Activated T-helper 2 cell treated with anti-CD3 and anti-CD28 coated beads, Interferon-gamma antibody, Interleukin-2, Interleukin-4, amounts not matched to agents 10 μg/mL and 5 μg/mL and 100 μg/mL, durations not matched to agents 14 hours and 24 hours and 36 hours (primary cell): ENCODE results near the gene IGSF6. TPM values are rescaled to one million over a fixed set of nuclear protein-coding genes. Genes with fewer than 3 reads are reported as not detected.
"Not testable (repeated sequence)": the region's sequence is repeated elsewhere in the genome, so short reads cannot be mapped to it uniquely, and the experiment has no call there.

Experiments used
- DNase-seq: peaks from one replicate; pipeline ENCODE4 v3.0.0; 2021; ENCODE audit warnings: low spot score
- H3K27ac Mint-ChIP-seq: one replicate; pipeline ENCODE4 v1.8.0; 2021; ENCODE audit warnings: mixed read lengths
- H3K27me3 Mint-ChIP-seq: one replicate; pipeline ENCODE4 v1.8.0; 2021; ENCODE audit warnings: low read depth, mixed read lengths
- H3K36me3 Mint-ChIP-seq: one replicate; pipeline ENCODE4 v1.8.0; 2021; ENCODE audit warnings: low read depth, mixed read lengths
- H3K4me1 Mint-ChIP-seq: one replicate; pipeline ENCODE4 v1.8.0; 2021; ENCODE audit warnings: low read depth, mixed read lengths
- H3K4me3 Mint-ChIP-seq: one replicate; pipeline ENCODE4 v1.8.0; 2021; ENCODE audit warnings: low read depth, mild to moderate bottlenecking, moderate library complexity, mixed read lengths
- H3K9me3 Mint-ChIP-seq: one replicate; pipeline ENCODE4 v1.8.0; 2021; ENCODE audit warnings: mixed read lengths
- intact Hi-C: fragments of 100-400 bp; cut with micrococcal nuclease; formaldehyde crosslinking; loops from one replicate; pipeline ENCODE4 v1.15.1; 2023
- total RNA-seq: library from RNA; stranded (reverse); gene quantifications from 2 replicates; pipeline ENCODE4 v1.2.3, GENCODE V29; 2022

The IGSF6 gene
- total RNA-seq, 1 donor from 2014 or later: not detected

DNA sequence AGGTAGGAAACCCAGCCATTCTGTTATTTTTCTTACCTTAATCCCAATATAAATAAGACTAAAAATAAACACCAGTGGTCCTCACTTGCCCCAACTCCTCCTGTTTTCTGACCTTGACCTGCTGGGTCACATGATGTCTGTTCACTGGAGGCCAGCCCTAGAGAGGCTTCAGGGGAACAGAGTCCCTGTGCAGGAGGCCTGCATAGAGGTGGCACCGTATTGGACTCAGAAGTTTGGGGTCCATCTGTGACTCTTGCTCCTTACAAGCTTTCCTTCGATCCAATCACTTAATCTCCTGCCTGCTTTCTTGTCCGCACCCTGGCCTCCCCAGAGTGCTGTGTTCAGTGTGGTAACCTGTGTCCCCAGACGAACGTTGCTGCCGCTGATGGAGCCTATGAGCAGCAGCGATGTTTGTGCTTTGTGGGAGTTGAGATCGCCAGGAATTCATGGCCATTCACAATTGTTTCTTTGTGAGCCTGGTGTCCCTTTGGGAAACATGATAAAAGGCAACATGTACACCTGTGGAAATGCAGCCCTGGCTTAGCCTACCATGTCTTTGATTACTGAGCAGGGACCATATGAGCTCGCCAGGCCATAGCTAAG, 4.7 kb downstream of the IGSF6 start:
- peaks cover 51% of the 10 kb centered on the region for H3K4me1 Mint-ChIP-seq
- H3K27me3 Mint-ChIP-seq: no peaks in the 10 kb centered on the region
- no peak for DNase-seq
- peak overlapping the region; percentile 86 for H3K27ac Mint-ChIP-seq
- peak overlapping the region; percentile 33 for H3K4me3 Mint-ChIP-seq
- no peaks in the 10 kb centered on the region for H3K9me3 Mint-ChIP-seq
- H3K36me3 Mint-ChIP-seq: peaks cover 2% of the 10 kb centered on the region
- intact Hi-C loops: loop anchor here (10.0 kb wide), 1 partner anchor 1297 kb away; no protein-coding TSS in a partner anchor

DNA sequence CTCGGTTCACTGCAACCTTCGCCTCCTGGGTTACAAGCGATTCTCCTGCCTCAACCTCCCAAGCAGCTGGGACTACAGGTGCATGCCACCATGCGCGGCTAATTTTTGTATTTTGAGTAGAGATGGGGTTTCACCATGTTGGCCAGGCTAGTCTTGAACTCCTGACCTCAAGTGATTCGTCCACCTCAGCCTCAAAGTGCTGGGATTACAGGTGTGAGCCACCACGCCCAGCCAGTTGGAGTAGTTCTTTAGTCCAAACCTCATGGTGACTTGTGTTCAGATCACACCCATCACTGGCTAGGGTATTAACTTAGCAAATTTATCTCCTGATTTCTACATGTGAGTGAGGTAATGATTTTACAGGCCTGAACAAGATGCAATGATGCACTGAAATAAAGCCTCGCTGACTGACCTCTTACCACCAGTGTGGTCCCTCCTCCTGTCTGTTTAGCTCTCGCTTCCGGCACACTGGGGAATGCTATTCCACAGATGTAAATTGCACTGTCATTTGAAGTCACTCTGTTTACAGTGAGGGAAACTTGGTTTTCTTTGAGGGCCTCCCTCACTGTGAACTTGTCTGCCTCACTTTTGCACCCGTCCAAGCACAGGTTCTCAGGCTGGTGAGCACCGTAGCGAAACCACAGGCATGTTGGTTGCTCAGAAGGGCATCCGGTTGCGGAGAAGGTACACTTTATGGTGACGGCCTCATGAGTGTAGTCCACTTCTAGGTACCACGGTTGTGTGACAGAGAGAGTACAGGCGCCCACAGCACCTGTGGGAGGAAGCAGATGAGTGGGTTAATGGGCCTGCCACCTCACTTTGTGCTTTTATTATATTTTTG, 5.5 kb downstream of the IGSF6 start:
- Mint-ChIP-seq H3K36me3 (peaks cover 2% of the 10 kb centered on the region), H3K4me1 (peaks cover 48% of the 10 kb centered on the region), H3K27me3 (no peaks in the 10 kb centered on the region), H3K4me3 (peak overlapping the region; percentile 58), H3K9me3 (no peaks in the 10 kb centered on the region), H3K27ac (peak overlapping the region; percentile 91)
- DNase-seq: peak; percentile 76
- intact Hi-C loops: loop anchor here (10.0 kb wide), 1 partner anchor 1298 kb away; no protein-coding TSS in a partner anchor

DNA sequence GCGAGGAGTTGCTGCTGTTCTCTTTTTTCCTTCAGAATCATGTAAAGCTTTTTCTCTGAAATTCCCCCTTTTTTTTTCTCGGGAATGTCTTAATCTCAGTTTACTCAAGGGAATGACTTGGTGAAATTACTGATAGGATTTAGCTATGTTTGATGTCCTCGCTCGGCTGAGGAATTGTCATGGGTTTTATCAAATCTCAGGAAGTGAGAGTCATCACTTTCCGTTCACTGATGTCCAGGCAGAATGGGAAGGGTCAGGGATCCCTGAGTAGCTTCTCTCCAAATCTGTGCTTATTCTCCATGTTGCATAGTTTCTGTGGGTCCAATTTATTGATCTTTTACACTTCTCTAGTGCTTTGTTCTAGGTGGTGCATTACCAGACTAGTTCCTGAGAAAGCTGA, 6.3 kb downstream of the IGSF6 start:
- peak overlapping the region; percentile 75 for H3K4me3 Mint-ChIP-seq
- H3K27ac Mint-ChIP-seq: peak overlapping the region; percentile 91
- no peak for DNase-seq
- intact Hi-C loops: loop anchor here (10.0 kb wide), 1 partner anchor 1299 kb away; no protein-coding TSS in a partner anchor
- H3K4me1 Mint-ChIP-seq: peaks cover 48% of the 10 kb centered on the region
- H3K9me3 Mint-ChIP-seq: no peaks in the 10 kb centered on the region
- no peaks in the 10 kb centered on the region for H3K27me3 Mint-ChIP-seq
- peaks cover 2% of the 10 kb centered on the region for H3K36me3 Mint-ChIP-seq

DNA sequence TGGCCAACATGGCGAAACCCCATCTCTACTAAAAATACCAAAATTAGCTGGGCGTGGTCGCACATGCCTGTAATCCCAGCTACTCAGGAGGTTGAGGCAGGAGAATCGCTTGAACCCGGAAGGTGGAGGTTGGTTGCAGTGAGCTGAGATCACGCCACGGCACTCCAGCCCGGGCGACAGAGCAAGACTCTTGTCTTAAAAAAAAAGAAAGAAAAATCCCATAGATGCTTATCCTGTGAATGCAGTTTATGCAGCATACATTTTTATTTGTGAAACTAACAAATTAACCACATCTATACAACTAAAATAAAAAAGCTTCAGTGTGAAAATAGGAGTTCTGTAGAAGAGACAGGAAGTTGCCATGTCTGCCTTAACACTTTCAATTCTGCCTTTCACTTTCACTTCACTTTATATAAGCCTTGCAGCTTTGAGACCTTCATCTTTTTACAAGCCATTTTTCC, 7.1 kb downstream of the IGSF6 start:
- peaks cover 50% of the 10 kb centered on the region for H3K4me1 Mint-ChIP-seq
- DNase-seq: peak; percentile 37
- no peaks in the 10 kb centered on the region for H3K27me3 Mint-ChIP-seq
- intact Hi-C loops: loop anchor here (1.0 to 10.0 kb wide), 2 partner anchors 46 to 1300 kb away; partner anchors contain the start of gene METTL9
- H3K9me3 Mint-ChIP-seq: no peaks in the 10 kb centered on the region
- H3K36me3 Mint-ChIP-seq: peaks cover 2% of the 10 kb centered on the region
- H3K4me3 Mint-ChIP-seq: peak overlapping the region; percentile 75
- H3K27ac Mint-ChIP-seq: peak overlapping the region; percentile 91

DNA sequence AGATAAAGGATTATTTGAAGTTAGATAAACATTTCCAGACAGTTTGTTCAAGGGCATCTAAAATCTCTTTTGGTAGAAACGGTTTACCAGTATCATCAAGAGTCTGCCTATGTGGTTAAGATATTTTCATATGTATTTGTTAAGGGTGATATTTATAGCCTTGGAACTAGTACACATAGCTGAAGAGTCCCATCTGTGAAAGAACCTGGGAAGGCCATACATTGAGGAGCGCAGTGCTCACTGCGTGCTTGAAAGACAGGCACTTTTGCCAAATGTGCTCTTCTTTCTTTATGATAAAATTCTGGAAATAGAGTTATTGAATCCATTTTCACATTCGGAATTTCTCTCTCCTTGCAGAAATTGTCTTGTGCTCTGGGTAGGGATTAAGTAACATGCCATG, 7.7 kb downstream of the IGSF6 start:
- Mint-ChIP-seq H3K9me3 (no peaks in the 10 kb centered on the region), H3K36me3 (peaks cover 2% of the 10 kb centered on the region), H3K4me1 (peaks cover 49% of the 10 kb centered on the region), H3K27ac (peak overlapping the region; percentile 91), H3K4me3 (peak overlapping the region; percentile 75), H3K27me3 (no peaks in the 10 kb centered on the region)
- no peak for DNase-seq
- intact Hi-C loops: loop anchor here (1.0 to 10.0 kb wide), 2 partner anchors 45 to 1300 kb away; partner anchors contain the start of gene METTL9

DNA sequence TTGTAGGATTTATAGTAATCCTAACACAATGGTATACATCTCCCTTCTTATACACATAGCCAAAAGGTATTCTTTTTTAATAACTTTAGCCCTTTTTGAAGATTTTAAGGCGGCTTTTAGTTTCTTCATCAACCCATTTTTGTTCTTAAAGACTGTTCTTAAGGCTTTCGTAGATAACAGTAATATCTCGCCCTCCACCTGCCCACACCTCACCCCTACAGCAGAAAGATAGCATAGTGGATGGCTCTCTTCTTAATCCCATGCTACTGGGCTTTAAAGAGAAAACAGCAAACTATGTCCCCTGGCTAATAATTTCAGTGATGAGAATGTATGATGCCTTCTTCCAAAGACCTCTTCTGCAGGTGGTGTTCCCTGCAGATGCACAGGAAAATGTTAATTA, 8.6 kb downstream of the IGSF6 start:
- Mint-ChIP-seq H3K27ac (no peak overlapping the region), H3K36me3 (peaks cover 2% of the 10 kb centered on the region), H3K27me3 (no peaks in the 10 kb centered on the region), H3K4me1 (peaks cover 54% of the 10 kb centered on the region), H3K4me3 (no peak overlapping the region), H3K9me3 (no peaks in the 10 kb centered on the region)
- no peak for DNase-seq
- intact Hi-C loops: loop anchor here (10.0 kb wide), 1 partner anchor 1301 kb away; no protein-coding TSS in a partner anchor

DNA sequence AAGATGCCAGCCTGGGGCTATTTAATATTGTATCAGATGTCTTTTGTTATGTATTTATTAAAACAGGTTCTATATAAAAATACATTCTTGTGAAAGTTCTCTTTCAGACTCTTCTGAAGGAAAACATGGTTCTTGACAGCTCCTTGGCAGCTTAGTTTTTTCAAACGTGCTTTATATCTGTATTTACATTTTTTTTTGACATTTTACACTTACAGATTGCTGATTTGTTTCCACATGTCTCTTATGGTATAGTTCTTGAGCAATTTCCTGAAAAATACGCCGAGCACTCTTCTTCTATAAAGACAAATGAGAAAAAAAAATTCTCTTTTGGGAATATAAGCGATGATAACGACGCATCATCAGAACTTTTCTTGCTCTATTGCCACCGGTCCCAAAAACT, 9.5 kb downstream of the IGSF6 start:
- H3K4me3 Mint-ChIP-seq: no peak overlapping the region
- peaks cover 54% of the 10 kb centered on the region for H3K4me1 Mint-ChIP-seq
- intact Hi-C loops: loop anchor here (10.0 kb wide), 1 partner anchor 1302 kb away; no protein-coding TSS in a partner anchor
- H3K27me3 Mint-ChIP-seq: no peaks in the 10 kb centered on the region
- H3K9me3 Mint-ChIP-seq: no peaks in the 10 kb centered on the region
- H3K27ac Mint-ChIP-seq: no peak overlapping the region
- H3K36me3 Mint-ChIP-seq: peaks cover 2% of the 10 kb centered on the region
- no peak for DNase-seq

DNA sequence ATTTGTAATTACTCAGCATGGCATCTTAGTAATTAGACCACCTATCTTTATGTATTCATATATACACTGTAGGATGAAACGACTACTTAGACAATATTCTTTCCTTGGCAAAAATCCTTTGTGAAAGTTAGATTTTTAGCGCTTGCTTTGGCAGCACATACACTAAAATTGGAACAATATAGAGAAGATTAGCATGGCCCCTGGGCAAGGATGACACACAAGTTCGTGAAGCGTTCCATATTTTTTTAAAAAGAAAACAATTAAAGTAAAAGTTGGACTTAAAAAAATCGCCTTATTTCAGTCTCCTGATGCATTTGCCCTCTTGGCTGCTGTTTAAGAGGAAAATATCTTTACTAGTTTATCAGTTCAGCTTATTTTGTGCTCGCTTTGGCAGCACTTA, 10.5 kb downstream of the IGSF6 start:
- DNase-seq: no peak
- peaks cover 46% of the 10 kb centered on the region for H3K4me1 Mint-ChIP-seq
- H3K27me3 Mint-ChIP-seq: no peaks in the 10 kb centered on the region
- intact Hi-C loops: loop anchor here (10.0 kb wide), 1 partner anchor 1303 kb away; no protein-coding TSS in a partner anchor
- no peak overlapping the region for H3K27ac Mint-ChIP-seq
- H3K36me3 Mint-ChIP-seq: no peaks in the 10 kb centered on the region
- H3K9me3 Mint-ChIP-seq: no peaks in the 10 kb centered on the region
- no peak overlapping the region for H3K4me3 Mint-ChIP-seq

DNA sequence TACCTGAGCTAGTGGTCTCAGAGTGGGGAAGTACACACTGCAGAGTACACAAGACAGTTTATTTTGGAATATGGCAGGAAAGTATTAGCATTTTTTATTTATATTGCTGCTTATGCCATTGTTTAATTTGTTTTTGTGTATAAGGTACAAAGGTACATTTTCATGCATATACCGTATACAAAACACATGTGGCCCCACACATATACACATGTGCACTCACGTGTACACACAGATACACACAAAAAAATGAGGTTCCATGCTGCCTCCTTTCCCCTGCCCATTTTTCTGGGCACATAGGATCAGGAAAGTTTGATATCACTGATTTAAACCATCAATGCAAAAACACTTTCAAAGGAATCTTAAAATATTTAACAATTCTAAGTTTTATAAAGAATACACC, 12.9 kb downstream of the IGSF6 start:
- DNase-seq: no peak
- no peaks in the 10 kb centered on the region for H3K9me3 Mint-ChIP-seq
- peaks cover 24% of the 10 kb centered on the region for H3K4me1 Mint-ChIP-seq
- peaks cover 11% of the 10 kb centered on the region for H3K36me3 Mint-ChIP-seq
- intact Hi-C loops: loop anchor here (2.0 kb wide), 1 partner anchor 55 kb away; no protein-coding TSS in a partner anchor
- no peak overlapping the region for H3K27ac Mint-ChIP-seq
- no peaks in the 10 kb centered on the region for H3K27me3 Mint-ChIP-seq
- no peak overlapping the region for H3K4me3 Mint-ChIP-seq

DNA sequence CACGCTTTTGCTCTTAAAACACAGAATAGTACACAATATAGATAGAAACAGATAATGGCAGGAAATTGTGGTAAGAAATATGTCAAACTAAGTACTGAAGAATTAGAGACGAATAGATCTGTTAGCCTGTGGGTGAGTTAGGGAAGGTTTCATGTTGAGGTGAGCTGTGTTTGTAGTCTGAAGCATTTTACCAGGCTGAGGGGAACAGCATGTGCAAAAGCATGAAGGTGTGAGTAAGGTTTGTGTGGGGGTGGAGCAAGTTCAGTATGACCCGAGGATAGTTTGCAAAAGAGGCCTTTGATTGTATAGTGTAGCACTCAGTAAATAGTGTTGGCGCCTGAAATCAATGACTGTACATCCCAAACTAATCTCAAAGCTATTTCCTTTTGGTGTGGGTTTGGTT, 13.8 kb downstream of the IGSF6 start:
- Mint-ChIP-seq H3K9me3 (no peaks in the 10 kb centered on the region), H3K27me3 (no peaks in the 10 kb centered on the region), H3K27ac (peak overlapping the region; percentile 67), H3K4me1 (peaks cover 16% of the 10 kb centered on the region), H3K4me3 (no peak overlapping the region), H3K36me3 (peaks cover 11% of the 10 kb centered on the region)
- intact Hi-C loops: loop anchor here (2.0 kb wide), 1 partner anchor 54 kb away; no protein-coding TSS in a partner anchor
- DNase-seq: no peak

DNA sequence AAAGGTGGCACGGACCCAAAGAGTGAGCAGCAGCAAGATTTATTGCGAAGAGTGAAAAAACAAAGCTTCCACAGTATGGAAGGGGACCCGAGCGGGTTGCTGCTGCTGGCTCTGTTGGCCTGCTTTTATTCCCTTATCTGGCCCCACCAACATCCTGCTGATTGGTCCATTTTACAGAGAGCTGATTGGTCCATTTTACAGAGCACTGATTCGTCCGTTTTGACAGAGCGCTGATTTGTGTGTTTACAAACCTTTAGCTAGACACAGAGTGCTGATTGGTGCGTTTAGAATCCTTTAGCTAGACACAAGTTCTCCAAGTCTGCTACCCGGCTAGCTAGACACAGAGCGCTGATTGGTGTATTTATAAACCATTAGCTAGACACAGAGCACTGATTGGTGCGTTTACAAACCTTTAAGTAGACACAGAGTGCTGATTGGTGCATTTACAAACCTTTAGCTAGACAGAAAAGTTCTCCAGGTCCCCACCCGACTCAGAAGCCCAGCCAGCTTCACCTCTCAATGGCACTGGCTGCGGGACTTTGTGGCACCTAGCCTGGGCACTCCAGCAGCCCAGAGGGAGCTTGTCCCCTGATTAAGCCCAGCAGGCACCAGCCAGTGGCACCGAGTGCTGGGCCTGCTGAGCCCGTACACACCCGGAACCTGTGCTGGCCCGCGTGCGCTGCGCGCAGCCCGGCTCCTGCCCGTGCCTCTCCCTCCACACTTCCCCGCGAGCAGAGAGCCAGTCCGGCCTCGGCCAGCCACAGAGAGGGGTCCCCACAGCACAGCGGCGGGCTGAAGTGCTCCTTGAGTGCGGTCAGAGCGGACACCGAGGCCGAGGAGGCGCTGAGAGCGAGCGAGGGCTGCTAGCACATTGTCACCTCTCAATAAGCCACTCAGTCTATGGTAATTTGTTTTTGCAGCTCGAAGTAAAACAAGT, 15.1 kb downstream of the IGSF6 start:
- H3K4me3 Mint-ChIP-seq: no peak overlapping the region
- intact Hi-C loops: no loop called here
- no peaks in the 10 kb centered on the region for H3K9me3 Mint-ChIP-seq
- no peak for DNase-seq
- H3K36me3 Mint-ChIP-seq: peaks cover 15% of the 10 kb centered on the region
- no peak overlapping the region for H3K27ac Mint-ChIP-seq
- H3K4me1 Mint-ChIP-seq: peaks cover 16% of the 10 kb centered on the region
- no peaks in the 10 kb centered on the region for H3K27me3 Mint-ChIP-seq

DNA sequence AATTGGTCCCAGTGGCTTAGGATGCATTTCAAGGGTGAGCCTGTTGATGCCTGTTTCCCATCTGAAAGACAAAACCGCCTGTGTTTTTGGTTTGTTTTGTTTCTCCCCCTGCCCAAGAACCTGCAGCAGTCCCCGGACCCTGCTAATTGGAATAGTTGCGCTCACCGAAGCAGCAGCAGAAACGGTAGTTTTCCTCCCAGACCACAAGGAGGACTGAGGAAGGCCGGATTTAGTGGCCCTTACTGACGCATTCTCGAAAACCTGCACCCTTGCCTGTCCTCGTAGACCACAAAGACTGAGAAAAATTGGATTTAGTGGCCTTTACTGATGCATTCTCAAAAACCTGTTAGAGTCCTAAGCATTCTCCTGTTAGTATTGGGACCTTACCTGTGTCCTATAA, 16.7 kb downstream of the IGSF6 start:
- H3K4me3 Mint-ChIP-seq, intact Hi-C loops, H3K9me3 Mint-ChIP-seq, DNase-seq, H3K27me3 Mint-ChIP-seq, H3K27ac Mint-ChIP-seq: not testable (repeated sequence)
- Mint-ChIP-seq H3K4me1 (peaks cover 16% of the 10 kb centered on the region), H3K36me3 (peaks cover 21% of the 10 kb centered on the region)
